Measurements from ENCODE around the gene DCDC1. TPM values are rescaled to one million over a fixed set of nuclear protein-coding genes. Genes with fewer than 3 reads are reported as not detected.

The DCDC1 gene, protein sequence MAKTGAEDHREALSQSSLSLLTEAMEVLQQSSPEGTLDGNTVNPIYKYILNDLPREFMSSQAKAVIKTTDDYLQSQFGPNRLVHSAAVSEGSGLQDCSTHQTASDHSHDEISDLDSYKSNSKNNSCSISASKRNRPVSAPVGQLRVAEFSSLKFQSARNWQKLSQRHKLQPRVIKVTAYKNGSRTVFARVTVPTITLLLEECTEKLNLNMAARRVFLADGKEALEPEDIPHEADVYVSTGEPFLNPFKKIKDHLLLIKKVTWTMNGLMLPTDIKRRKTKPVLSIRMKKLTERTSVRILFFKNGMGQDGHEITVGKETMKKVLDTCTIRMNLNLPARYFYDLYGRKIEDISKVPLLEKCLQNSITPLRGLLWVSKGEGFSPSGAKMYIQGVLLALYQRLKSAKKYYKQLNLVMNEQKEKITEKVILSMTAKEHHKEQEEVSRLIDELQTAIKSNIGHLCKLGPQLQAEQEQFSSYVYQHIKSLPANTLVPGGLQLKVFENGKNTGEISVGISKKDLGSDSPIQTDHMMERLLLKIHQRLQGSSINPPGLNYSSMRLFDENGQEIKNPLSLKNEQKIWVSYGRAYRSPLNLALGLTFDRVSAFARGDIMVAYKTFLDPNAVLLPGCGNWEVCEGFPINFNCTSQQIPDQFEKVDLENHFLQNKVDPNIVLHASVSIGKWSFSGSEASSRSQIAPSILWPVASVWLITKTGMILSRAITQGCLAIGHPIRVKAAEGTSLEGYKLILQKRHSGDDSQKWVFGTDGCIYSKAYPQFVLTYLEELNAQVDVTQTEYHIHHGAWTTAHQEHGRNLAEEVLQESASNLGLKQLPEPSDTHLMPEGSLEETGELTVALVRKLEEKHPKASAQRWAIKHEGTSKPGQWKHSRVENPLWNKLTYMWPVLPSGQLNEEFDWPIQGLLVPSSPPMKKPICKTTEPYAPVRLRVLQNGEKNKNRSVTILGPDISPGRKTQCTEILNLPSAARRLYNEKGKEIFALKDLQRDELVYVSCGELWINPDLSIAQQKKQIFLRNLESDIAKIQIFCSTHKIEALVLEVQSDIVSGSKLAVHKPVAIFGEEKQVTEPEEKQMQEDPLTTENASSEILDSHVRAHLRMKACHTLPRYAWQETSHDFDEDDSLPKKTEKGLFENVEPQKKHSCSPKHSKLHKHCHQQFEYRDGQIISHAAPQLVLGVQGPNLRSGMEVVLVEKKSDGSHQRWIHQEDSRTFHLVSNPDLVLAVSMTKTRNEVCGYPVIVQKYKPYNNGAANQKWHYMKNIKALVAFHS (N-terminal part only)
- polyA plus RNA-seq, result not detected

DNA sequence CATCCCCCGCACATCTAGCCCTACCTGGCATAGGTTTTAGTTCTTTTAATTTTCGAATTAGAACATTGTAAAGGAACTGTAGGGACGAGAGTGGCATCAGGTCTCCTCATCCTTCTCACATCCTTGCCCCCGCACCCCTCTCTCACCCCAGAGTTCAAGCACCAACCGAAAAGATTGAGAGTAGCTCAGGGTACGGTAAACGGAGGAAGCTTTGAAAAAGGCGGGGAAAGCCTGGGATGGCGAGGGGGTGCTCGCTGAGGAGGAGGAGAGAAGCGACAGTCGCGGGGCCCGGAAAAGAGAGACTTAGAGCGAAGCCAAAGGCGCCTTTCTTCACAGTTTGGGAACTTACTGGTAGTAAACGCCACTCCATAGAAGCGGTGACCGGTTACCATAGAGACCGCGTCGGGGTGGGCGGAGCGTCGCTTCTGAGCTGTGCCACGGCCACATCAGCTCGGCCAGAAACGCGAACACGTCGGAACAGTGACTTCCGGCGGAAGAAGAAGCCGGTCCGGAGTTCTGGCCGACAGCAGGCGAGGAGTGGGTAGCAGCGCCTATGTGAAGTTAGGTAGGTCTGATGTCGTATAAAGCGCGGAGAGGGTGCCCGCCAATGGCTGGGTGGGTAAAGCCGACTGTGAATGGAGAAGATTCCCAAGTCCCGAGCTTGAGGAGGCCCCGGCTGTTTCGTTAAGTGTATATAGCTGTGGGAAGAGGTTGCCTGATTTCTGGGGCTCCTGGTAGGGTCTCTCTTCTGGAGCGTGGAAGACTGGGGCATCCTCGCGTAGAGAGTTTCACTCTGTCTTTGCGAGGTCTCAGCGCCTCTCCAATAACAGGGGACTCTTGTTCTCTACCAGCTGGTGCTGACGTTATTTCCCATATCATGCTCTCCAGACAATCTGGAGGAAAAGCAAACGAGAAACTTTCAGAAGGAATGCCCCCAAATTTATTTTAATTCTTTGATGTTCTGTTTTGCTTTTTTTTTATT, at the start of gene DCDC1, which contains the start of gene DNAJC24:
TSS of gene DCDC1 (minus strand) at position 392 of the 982 bp plus-strand sequence. CDS start 41,459 bp downstream, outside the sequence.
TSS of gene DNAJC24 (plus strand) at position 513 of the 982 bp plus-strand sequence. CDS start 889 bp downstream, outside the sequence.
- peaks cover 7 to 12% (median 11%) of the 10 kb centered on the region in 3 donors for H3K27me3 Mint-ChIP-seq (ENCODE audit: low read depth in 3 of 3)
- H3K9me3 Mint-ChIP-seq, result no peaks in the 10 kb centered on the region
- peak within 1 kb of the TSS; percentile 93 to 98 (median 96) for H3K4me3 Mint-ChIP-seq
- DNase-seq, result peak; percentile 86 to 91 (median 88)
- H3K27ac Mint-ChIP-seq, result peak within 1 kb of the TSS; percentile 86 to 97 (median 96)
- H3K4me1 Mint-ChIP-seq, result peaks cover 27 to 38% of the 10 kb centered on the region in 2 donors
- H3K36me3 Mint-ChIP-seq, result peaks cover 0 to 3% (median 1%) of the 10 kb centered on the region in 3 donors

DNA sequence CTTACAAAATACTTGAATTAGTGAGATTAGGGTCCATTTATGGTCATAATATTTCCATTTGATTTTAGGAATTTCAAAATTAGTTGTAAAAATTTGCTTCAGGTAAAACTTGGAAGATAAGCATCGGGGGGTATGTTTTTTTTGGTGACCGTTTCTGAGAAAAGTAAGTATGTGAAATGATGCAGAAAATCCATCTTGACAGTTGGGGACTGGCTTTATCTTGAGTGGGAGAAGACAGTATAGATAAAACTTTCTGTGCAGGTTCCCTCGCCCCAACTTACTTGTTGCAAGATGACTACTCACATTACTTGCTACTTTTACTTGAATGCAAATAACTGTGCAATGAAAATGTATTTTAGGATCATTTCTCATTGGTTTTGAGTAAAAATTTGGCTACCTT, 49.6 kb upstream of the DCDC1 start:
- Mint-ChIP-seq H3K27ac (no peak overlapping the region), H3K9me3 (no peaks in the 10 kb centered on the region), H3K27me3 (ENCODE audit: low read depth in 3 of 3) (peaks cover 0 to 4% (median 0%) of the 10 kb centered on the region in 3 donors), H3K36me3 (peaks cover 3 to 13% (median 5%) of the 10 kb centered on the region in 3 donors), H3K4me3 (no peak overlapping the region), H3K4me1 (no peaks in the 10 kb centered on the region)
- no peak for DNase-seq

GRCh38 chr11:31417816-31418215, 48.3 kb upstream of the DCDC1 start:
- no peak overlapping the region for H3K4me3 Mint-ChIP-seq
- H3K9me3 Mint-ChIP-seq, result no peaks in the 10 kb centered on the region
- H3K4me1 Mint-ChIP-seq, result no peaks in the 10 kb centered on the region
- peaks cover 3 to 12% (median 5%) of the 10 kb centered on the region in 3 donors for H3K36me3 Mint-ChIP-seq
- peaks cover 0 to 4% (median 0%) of the 10 kb centered on the region in 3 donors for H3K27me3 Mint-ChIP-seq (ENCODE audit: low read depth in 3 of 3)
- DNase-seq, result no peak
- no peak overlapping the region for H3K27ac Mint-ChIP-seq

GRCh38 chr11:31417357-31417756, 47.8 kb upstream of the DCDC1 start:
- DNase-seq, result no peak
- peaks cover 0 to 4% (median 0%) of the 10 kb centered on the region in 3 donors for H3K27me3 Mint-ChIP-seq (ENCODE audit: low read depth in 3 of 3)
- no peak overlapping the region for H3K27ac Mint-ChIP-seq
- H3K4me1 Mint-ChIP-seq, result no peaks in the 10 kb centered on the region
- H3K4me3 Mint-ChIP-seq, result no peak overlapping the region
- H3K9me3 Mint-ChIP-seq, result no peaks in the 10 kb centered on the region
- H3K36me3 Mint-ChIP-seq, result peaks cover 3 to 12% (median 5%) of the 10 kb centered on the region in 3 donors

DNA sequence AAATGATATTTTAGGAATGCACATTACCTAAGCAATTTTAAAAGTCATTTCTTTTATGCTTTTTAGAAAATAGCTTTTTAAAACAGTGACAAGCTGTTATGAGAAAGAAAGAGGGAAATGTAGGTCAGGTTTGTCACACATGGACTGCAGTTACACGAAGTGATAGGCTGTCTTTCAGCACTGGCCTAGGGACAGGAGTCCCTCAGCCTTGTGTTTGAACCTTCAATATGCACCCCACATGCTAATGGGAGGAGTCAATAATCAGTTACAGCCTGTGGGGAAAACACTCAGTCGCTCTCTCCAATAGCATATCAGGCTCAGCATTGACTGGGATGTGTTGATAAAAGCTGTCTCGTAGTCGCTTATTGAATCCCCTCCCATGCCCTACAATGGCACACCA, 45.9 kb upstream of the DCDC1 start:
- H3K9me3 Mint-ChIP-seq, result no peaks in the 10 kb centered on the region
- H3K4me3 Mint-ChIP-seq, result no peak overlapping the region
- H3K27me3 Mint-ChIP-seq (ENCODE audit: low read depth in 3 of 3), result peaks cover 0 to 4% (median 0%) of the 10 kb centered on the region in 3 donors
- DNase-seq, result no peak
- no peaks in the 10 kb centered on the region for H3K4me1 Mint-ChIP-seq
- peaks cover 8 to 20% (median 11%) of the 10 kb centered on the region in 3 donors for H3K36me3 Mint-ChIP-seq
- H3K27ac Mint-ChIP-seq, result no peak overlapping the region

DNA sequence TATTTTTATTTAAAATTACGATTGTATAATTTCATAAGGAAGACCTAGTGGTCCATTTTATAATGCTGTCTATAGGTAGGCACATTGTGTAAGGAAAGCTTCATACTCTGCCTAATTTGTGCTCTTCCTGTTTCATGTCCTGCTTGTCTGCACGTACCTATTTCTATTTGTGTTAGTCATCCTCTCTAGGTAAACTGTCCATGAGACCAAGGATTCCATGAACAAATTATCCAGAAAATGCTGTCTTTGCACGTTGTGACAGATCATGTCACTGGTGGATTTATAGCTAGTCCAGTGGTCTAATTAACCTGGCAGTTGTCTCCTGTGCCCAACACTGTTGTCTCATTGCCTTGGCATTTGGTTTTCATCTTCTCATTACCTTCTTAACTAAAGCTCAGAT, 44.8 kb upstream of the DCDC1 start:
- Mint-ChIP-seq H3K27me3 (ENCODE audit: low read depth in 3 of 3) (peaks cover 0 to 2% (median 0%) of the 10 kb centered on the region in 3 donors), H3K36me3 (peaks cover 8 to 20% (median 11%) of the 10 kb centered on the region in 3 donors), H3K9me3 (no peaks in the 10 kb centered on the region), H3K27ac (no peak overlapping the region), H3K4me1 (no peaks in the 10 kb centered on the region), H3K4me3 (no peak overlapping the region)
- DNase-seq, result no peak

DNA sequence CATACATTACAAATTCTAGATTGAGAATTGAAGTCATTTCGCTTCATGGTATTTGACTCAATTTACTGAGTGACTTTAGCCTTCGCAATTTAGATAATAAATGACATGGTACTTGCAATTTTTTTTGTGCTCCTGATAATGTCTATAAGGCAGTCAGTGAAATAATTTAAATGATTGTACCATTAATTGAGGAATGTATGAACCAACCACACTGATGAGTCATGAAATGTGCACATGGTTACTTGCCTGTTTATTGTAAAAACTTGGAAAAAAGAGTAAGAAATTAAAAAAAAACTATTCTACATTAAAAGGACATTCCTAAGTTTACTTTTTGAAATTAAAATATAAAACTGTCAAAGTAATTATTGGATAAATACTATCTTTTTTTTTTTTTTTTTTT, 43.4 kb upstream of the DCDC1 start:
- no peak overlapping the region for H3K27ac Mint-ChIP-seq
- no peaks in the 10 kb centered on the region for H3K4me1 Mint-ChIP-seq
- H3K27me3 Mint-ChIP-seq (ENCODE audit: low read depth in 3 of 3), result peaks cover 0 to 2% (median 0%) of the 10 kb centered on the region in 3 donors
- H3K4me3 Mint-ChIP-seq, result no peak overlapping the region
- DNase-seq, result no peak
- H3K36me3 Mint-ChIP-seq, result peaks cover 8 to 20% (median 11%) of the 10 kb centered on the region in 3 donors
- H3K9me3 Mint-ChIP-seq, result no peaks in the 10 kb centered on the region

GRCh38 chr11:31408201-31408600, 38.7 kb upstream of the DCDC1 start:
- Mint-ChIP-seq H3K4me1 (peaks cover 0 to 12% of the 10 kb centered on the region in 2 donors), H3K9me3 (no peaks in the 10 kb centered on the region), H3K27me3 (ENCODE audit: low read depth in 3 of 3) (no peaks in the 10 kb centered on the region), H3K36me3 (peaks cover 6 to 8% (median 6%) of the 10 kb centered on the region in 3 donors), H3K4me3 (no peak overlapping the region), H3K27ac (no peak overlapping the region)
- DNase-seq, result no peak

- DNase-seq, result no peak
- Mint-ChIP-seq H3K9me3 (no peaks in the 10 kb centered on the region), H3K4me1 (peaks cover 0 to 15% of the 10 kb centered on the region in 2 donors), H3K27me3 (ENCODE audit: low read depth in 3 of 3) (no peaks in the 10 kb centered on the region), H3K4me3 (no peak overlapping the region), H3K36me3 (peaks cover 0 to 12% (median 9%) of the 10 kb centered on the region in 3 donors), H3K27ac (no peak overlapping the region)
Observed at GRCh38 chr11:31404614-31405013, 35.1 kb upstream of the DCDC1 start.

DNA sequence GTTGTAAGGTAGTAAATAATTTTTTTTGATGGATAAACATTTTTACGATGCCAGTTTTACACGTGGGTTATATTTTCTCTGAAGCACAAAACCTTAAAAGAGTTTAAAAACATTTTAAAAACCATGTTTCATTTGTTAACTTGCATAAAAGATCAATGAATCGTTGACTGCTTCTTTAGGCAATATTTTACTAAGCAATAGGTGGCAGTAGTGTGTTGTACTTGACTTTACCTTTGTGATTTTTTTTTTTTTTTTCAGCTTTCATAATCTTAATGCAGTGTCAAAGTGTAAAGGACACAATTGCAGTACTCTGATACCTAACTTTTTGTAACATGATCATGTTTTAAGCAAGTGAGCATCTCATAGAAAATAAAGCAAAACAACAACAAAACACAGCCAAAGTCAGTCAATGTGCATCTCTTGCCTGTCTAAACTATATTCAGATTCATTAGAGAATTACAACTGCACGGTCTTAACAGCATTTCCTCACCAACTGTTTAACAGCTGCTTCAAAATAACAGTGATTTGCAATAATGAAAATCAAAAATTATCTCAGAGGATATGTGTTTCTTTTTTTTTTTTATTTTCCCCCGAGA, 27.8 kb upstream of the DCDC1 start:
- Mint-ChIP-seq H3K4me3 (no peak overlapping the region), H3K36me3 (peaks cover 3 to 15% (median 9%) of the 10 kb centered on the region in 3 donors), H3K27ac (no peak overlapping the region), H3K4me1 (no peaks in the 10 kb centered on the region), H3K9me3 (no peaks in the 10 kb centered on the region), H3K27me3 (ENCODE audit: low read depth in 3 of 3) (no peaks in the 10 kb centered on the region)
- peak in 2 of 3 donors; percentile 2 to 25 for DNase-seq

- no peak overlapping the region for H3K27ac Mint-ChIP-seq
- H3K4me1 Mint-ChIP-seq, result peaks cover 0 to 22% of the 10 kb centered on the region in 2 donors
- H3K27me3 Mint-ChIP-seq (ENCODE audit: low read depth in 3 of 3), result no peaks in the 10 kb centered on the region
- no peak for DNase-seq
- no peaks in the 10 kb centered on the region for H3K9me3 Mint-ChIP-seq
- H3K36me3 Mint-ChIP-seq, result peaks cover 0 to 10% (median 9%) of the 10 kb centered on the region in 3 donors
- no peak overlapping the region for H3K4me3 Mint-ChIP-seq
Observed at GRCh38 chr11:31387379-31387778, 17.8 kb upstream of the DCDC1 start.

GRCh38 chr11:31383116-31383515, 13.6 kb upstream of the DCDC1 start:
- peaks cover 6 to 33% of the 10 kb centered on the region in 2 donors for H3K4me1 Mint-ChIP-seq
- peaks cover 0 to 10% (median 9%) of the 10 kb centered on the region in 3 donors for H3K36me3 Mint-ChIP-seq
- no peaks in the 10 kb centered on the region for H3K27me3 Mint-ChIP-seq (ENCODE audit: low read depth in 3 of 3)
- no peak overlapping the region for H3K27ac Mint-ChIP-seq
- H3K4me3 Mint-ChIP-seq, result no peak overlapping the region
- H3K9me3 Mint-ChIP-seq, result no peaks in the 10 kb centered on the region
- DNase-seq, result no peak
